ENCODE measurements around the gene SESTD1.

The SESTD1 gene

GRCh38 chr2:179264368-179265081 lies at the start of gene SESTD1:
Gene SESTD1, minus strand, starts transcription at chr2:179264832. Its CDS starts 72,991 bp downstream, at chr2:179191841.
- Mint-ChIP-seq H3K9me3 (no peaks in the 10 kb centered on the region), H3K27ac (peak within 1 kb of the TSS; percentile 63), H3K27me3 (peaks cover 32% of the 10 kb centered on the region), H3K4me3 (peak within 1 kb of the TSS; percentile 84), H3K36me3 (peaks cover 4% of the 10 kb centered on the region), H3K4me1 (peaks cover 24% of the 10 kb centered on the region)
- peak; percentile 72 for DNase-seq
- CTCF ChIA-PET, result no interaction called here

- H3K27me3 Mint-ChIP-seq, result peaks cover 21% of the 10 kb centered on the region
- DNase-seq, result no peak
- no peaks in the 10 kb centered on the region for H3K36me3 Mint-ChIP-seq
- H3K9me3 Mint-ChIP-seq, result no peaks in the 10 kb centered on the region
- CTCF ChIA-PET, result no interaction called here
- H3K4me1 Mint-ChIP-seq, result no peaks in the 10 kb centered on the region
- H3K4me3 Mint-ChIP-seq, result no peak overlapping the region
- no peak overlapping the region for H3K27ac Mint-ChIP-seq
These were observed 48.4 kb upstream of the SESTD1 start for GRCh38 chr2:179313057-179313456.

- CTCF ChIA-PET, result interaction anchor here (0.7 kb wide), 1 partner anchor 199 kb away, joined by 3 read pairs; no protein-coding TSS in a partner anchor
- H3K4me1 Mint-ChIP-seq, result no peaks in the 10 kb centered on the region
- no peak for DNase-seq
These were observed 46.5 kb upstream of the SESTD1 start for GRCh38 chr2:179311101-179311500.

GRCh38 chr2:179307616-179308371 lies 43.2 kb upstream of the SESTD1 start:
- no peaks in the 10 kb centered on the region for H3K9me3 Mint-ChIP-seq
- no peak overlapping the region for H3K4me3 Mint-ChIP-seq
- H3K27ac Mint-ChIP-seq, result no peak overlapping the region
- no peak for DNase-seq
- H3K36me3 Mint-ChIP-seq, result no peaks in the 10 kb centered on the region
- CTCF ChIA-PET, result interaction anchor here (0.5 kb wide), 1 partner anchor 103 kb away, joined by 3 read pairs; no protein-coding TSS in a partner anchor
- H3K4me1 Mint-ChIP-seq, result no peaks in the 10 kb centered on the region
- peaks cover 11% of the 10 kb centered on the region for H3K27me3 Mint-ChIP-seq

More at GRCh38 chr2:179311101-179311500, 46.5 kb upstream of the SESTD1 start:
- H3K4me3 Mint-ChIP-seq, result no peak overlapping the region
- peaks cover 27% of the 10 kb centered on the region for H3K27me3 Mint-ChIP-seq
- no peaks in the 10 kb centered on the region for H3K36me3 Mint-ChIP-seq
- no peak overlapping the region for H3K27ac Mint-ChIP-seq
- no peaks in the 10 kb centered on the region for H3K9me3 Mint-ChIP-seq

GRCh38 chr2:179305125-179305524 lies 40.5 kb upstream of the SESTD1 start:
- CTCF ChIA-PET, result no interaction called here
- Mint-ChIP-seq H3K27ac (no peak overlapping the region), H3K27me3 (peaks cover 6% of the 10 kb centered on the region), H3K4me1 (no peaks in the 10 kb centered on the region), H3K9me3 (peaks cover 2% of the 10 kb centered on the region), H3K36me3 (no peaks in the 10 kb centered on the region), H3K4me3 (no peak overlapping the region)
- no peak for DNase-seq

- H3K9me3 Mint-ChIP-seq, result peaks cover 2% of the 10 kb centered on the region
- no peaks in the 10 kb centered on the region for H3K4me1 Mint-ChIP-seq
- no peaks in the 10 kb centered on the region for H3K36me3 Mint-ChIP-seq
- H3K4me3 Mint-ChIP-seq, result no peak overlapping the region
- H3K27me3 Mint-ChIP-seq, result peaks cover 8% of the 10 kb centered on the region
- CTCF ChIA-PET, result no interaction called here
- H3K27ac Mint-ChIP-seq, result no peak overlapping the region
- no peak for DNase-seq
These were observed 39.8 kb upstream of the SESTD1 start for GRCh38 chr2:179304424-179304823.

GRCh38 chr2:179302764-179303571 lies 38.3 kb upstream of the SESTD1 start:
- no peak for DNase-seq
- Mint-ChIP-seq H3K27ac (no peak overlapping the region), H3K4me3 (no peak overlapping the region), H3K36me3 (no peaks in the 10 kb centered on the region), H3K9me3 (peaks cover 2% of the 10 kb centered on the region), H3K27me3 (peaks cover 9% of the 10 kb centered on the region), H3K4me1 (no peaks in the 10 kb centered on the region)
- CTCF ChIA-PET, result no interaction called here

- CTCF ChIA-PET, result no interaction called here
- H3K4me3 Mint-ChIP-seq, result no peak overlapping the region
- no peak for DNase-seq
- H3K36me3 Mint-ChIP-seq, result no peaks in the 10 kb centered on the region
- no peaks in the 10 kb centered on the region for H3K4me1 Mint-ChIP-seq
- H3K27ac Mint-ChIP-seq, result no peak overlapping the region
- peaks cover 4% of the 10 kb centered on the region for H3K27me3 Mint-ChIP-seq
- peaks cover 2% of the 10 kb centered on the region for H3K9me3 Mint-ChIP-seq
These were observed 37.5 kb upstream of the SESTD1 start for GRCh38 chr2:179302149-179302548.

GRCh38 chr2:179298666-179299065 lies 34.0 kb upstream of the SESTD1 start:
- Mint-ChIP-seq H3K4me1 (no peaks in the 10 kb centered on the region), H3K27ac (no peak overlapping the region), H3K4me3 (no peak overlapping the region), H3K27me3 (peaks cover 3% of the 10 kb centered on the region), H3K36me3 (no peaks in the 10 kb centered on the region), H3K9me3 (peaks cover 2% of the 10 kb centered on the region)
- CTCF ChIA-PET, result no interaction called here
- DNase-seq, result no peak

GRCh38 chr2:179297927-179298326 lies 33.3 kb upstream of the SESTD1 start:
- peaks cover 2% of the 10 kb centered on the region for H3K9me3 Mint-ChIP-seq
- no peak overlapping the region for H3K4me3 Mint-ChIP-seq
- CTCF ChIA-PET, result no interaction called here
- no peaks in the 10 kb centered on the region for H3K36me3 Mint-ChIP-seq
- no peaks in the 10 kb centered on the region for H3K4me1 Mint-ChIP-seq
- H3K27me3 Mint-ChIP-seq, result peaks cover 3% of the 10 kb centered on the region
- DNase-seq, result no peak
- no peak overlapping the region for H3K27ac Mint-ChIP-seq

- CTCF ChIA-PET, result no interaction called here
- no peak for DNase-seq
- Mint-ChIP-seq H3K9me3 (no peaks in the 10 kb centered on the region), H3K4me3 (no peak overlapping the region), H3K27ac (no peak overlapping the region), H3K4me1 (no peaks in the 10 kb centered on the region), H3K36me3 (no peaks in the 10 kb centered on the region), H3K27me3 (peaks cover 4% of the 10 kb centered on the region)
These were observed 25.7 kb upstream of the SESTD1 start for GRCh38 chr2:179290329-179290728.

- Mint-ChIP-seq H3K36me3 (no peaks in the 10 kb centered on the region), H3K4me1 (no peaks in the 10 kb centered on the region), H3K4me3 (no peak overlapping the region), H3K27me3 (peaks cover 10% of the 10 kb centered on the region), H3K27ac (no peak overlapping the region), H3K9me3 (no peaks in the 10 kb centered on the region)
- CTCF ChIA-PET, result no interaction called here
- DNase-seq, result no peak
These were observed 20.4 kb upstream of the SESTD1 start for GRCh38 chr2:179285060-179285459.

GRCh38 chr2:179277429-179278196 lies 13.0 kb upstream of the SESTD1 start:
- peaks cover 6% of the 10 kb centered on the region for H3K4me1 Mint-ChIP-seq
- CTCF ChIA-PET, result no interaction called here
- H3K9me3 Mint-ChIP-seq, result no peaks in the 10 kb centered on the region
- peaks cover 19% of the 10 kb centered on the region for H3K27me3 Mint-ChIP-seq
- H3K27ac Mint-ChIP-seq, result no peak overlapping the region
- no peak overlapping the region for H3K4me3 Mint-ChIP-seq
- no peaks in the 10 kb centered on the region for H3K36me3 Mint-ChIP-seq
- DNase-seq, result no peak

Data from activated naive CD4-positive, alpha-beta T cell treated with anti-CD3 and anti-CD28 coated beads, Interleukin-2, amount 10 ng/mL, durations not matched to agents 7 days and 5 days (primary cell).